IMR-90 (cell line): ENCODE data around the gene KIF1A.

ENCODE experiments used
- CTCF ChIP-seq: conservative IDR thresholded peaks from 2 replicates; pipeline ENCODE4 v1.5.1; 2012; ENCODE audit warnings: mild to moderate bottlenecking, low read depth, low read length, improper control_type of control experiment
- POLR2A ChIP-seq: IDR thresholded peaks from 2 replicates; pipeline ENCODE4 v1.6.1; 2012; ENCODE audit warnings: mild to moderate bottlenecking, low read depth, low read length
- SMC3 ChIP-seq: fragments of 150-350 bp; IDR thresholded peaks from 2 replicates; pipeline ENCODE4 v1.6.1; 2016; ENCODE audit warnings: low read depth, mild to moderate bottlenecking, antibody characterized with exemption, low read length, moderate library complexity

- no peak for TF ChIP-seq CTCF
- no peak for TF ChIP-seq POLR2A
- TF ChIP-seq SMC3: no peak
Observed at GRCh38 chr2:240832921-240833494, 13.0 kb upstream of the KIF1A start.
